DND-41 (cell line): ENCODE measurements around the gene CHN2.

ENCODE experiments used
- ATAC-seq: fragments of 200-7000 bp; cut with Tn5 transposase; 3 replicates; pipeline ENCODE4 v1.9.1; 2021; ENCODE audit warnings: low read depth; ENCODE audit not compliant: insufficient read depth
- DNase-seq: peaks from one replicate; pipeline ENCODE4 v3.0.0-alpha.2; 2020
- H2AFZ ChIP-seq: 2 replicates; pipeline ENCODE4 v1.6.0; 2012; ENCODE audit warnings: low read depth, low read length
- H3K27ac ChIP-seq: 2 replicates; pipeline ENCODE4 v1.5.1; 2012; ENCODE audit warnings: low read length, inconsistent platforms
- H3K27me3 ChIP-seq: fragments of 200-600 bp; sonication (generic); 2 replicates; pipeline ENCODE4 v1.6.0; 2012; ENCODE audit warnings: low read length, mild to moderate bottlenecking, inconsistent platforms; ENCODE audit not compliant: insufficient read depth, poor library complexity
- H3K36me3 ChIP-seq: 2 replicates; pipeline ENCODE4 v1.5.1; 2012; ENCODE audit warnings: low read length, inconsistent platforms; ENCODE audit not compliant: insufficient read depth
- H3K4me1 ChIP-seq: 2 replicates; pipeline ENCODE4 v1.5.1; 2012; ENCODE audit warnings: mild to moderate bottlenecking, low read length; ENCODE audit not compliant: insufficient read depth
- H3K4me2 ChIP-seq: 2 replicates; pipeline ENCODE4 v1.6.0; 2012; ENCODE audit warnings: mild to moderate bottlenecking, moderate library complexity, low read length, inconsistent platforms; ENCODE audit not compliant: insufficient read depth
- H3K4me3 ChIP-seq, 2 experiments: fragments of 200-600 bp in 1 of 2; shearing (Covaris generic) in 1 of 2; 2 replicates each; pipeline ENCODE4 v1.5.1; 2012 to 2016; ENCODE audit warnings: inconsistent platforms in 2 of 2, low read length in 2 of 2, mild to moderate bottlenecking in 2 of 2, low read depth in 1 of 2, moderate library complexity in 1 of 2
- H3K79me2 ChIP-seq: 2 replicates; pipeline ENCODE4 v1.6.0; 2012; ENCODE audit warnings: low read length, inconsistent platforms; ENCODE audit not compliant: insufficient read depth
- H3K9ac ChIP-seq: 2 replicates; pipeline ENCODE4 v1.6.0; 2012; ENCODE audit warnings: low read depth, mild to moderate bottlenecking, inconsistent platforms, low read length, moderate library complexity
- H3K9me3 ChIP-seq: 2 replicates; pipeline ENCODE4 v1.5.1; 2012; ENCODE audit warnings: low read length, moderate library complexity, mild to moderate bottlenecking, inconsistent platforms; ENCODE audit not compliant: insufficient read depth, severe bottlenecking
- H4K20me1 ChIP-seq: 2 replicates; pipeline ENCODE4 v1.6.0; 2012; ENCODE audit warnings: low read length; ENCODE audit not compliant: insufficient read depth
- EZH2 ChIP-seq: IDR thresholded peaks from 3 replicates; pipeline ENCODE4 v1.6.1; 2012; ENCODE audit warnings: borderline replicate concordance, low read depth, mild to moderate bottlenecking, moderate library complexity, low read length, inconsistent platforms; ENCODE audit not compliant: severe bottlenecking
- TF ChIP-seq, protein P1 (sequence below): IDR thresholded peaks from 2 replicates; pipeline ENCODE4 v1.5.1; 2012; ENCODE audit warnings: borderline replicate concordance, low read length, moderate library complexity, mild to moderate bottlenecking; ENCODE audit not compliant: poor library complexity, severe bottlenecking; ENCODE audit errors: extremely low read depth

The CHN2 gene

DNA sequence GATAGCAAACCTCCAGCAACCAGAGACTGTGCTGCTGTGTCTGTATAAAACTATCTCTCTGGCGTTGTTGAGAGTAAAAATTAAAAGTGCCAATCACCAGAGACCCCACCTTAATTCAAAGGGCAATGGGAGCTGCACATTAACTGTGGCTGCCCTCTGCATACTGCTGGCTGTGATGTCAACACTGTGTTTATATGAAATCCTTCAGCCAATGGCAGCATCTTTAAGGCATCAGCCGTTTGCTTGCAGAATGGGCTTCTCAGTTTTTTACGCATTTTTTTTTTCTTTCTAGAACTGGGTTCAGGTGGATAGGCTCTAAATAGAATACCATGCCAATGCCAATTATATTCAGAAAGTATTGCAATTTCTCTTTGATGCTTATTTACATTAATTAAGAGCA lies 47.7 kb downstream of the CHN2 start:
- Histone ChIP-seq H3K4me3 (no peak overlapping the region), H4K20me1 (no peaks in the 10 kb centered on the region), H3K27ac (no peak overlapping the region), H3K9ac (no peak overlapping the region), H3K27me3 (no peaks in the 10 kb centered on the region), H3K4me1 (no peaks in the 10 kb centered on the region), H2AFZ (no peak overlapping the region), H3K79me2 (no peaks in the 10 kb centered on the region), H3K9me3 (no peaks in the 10 kb centered on the region), H3K36me3 (no peaks in the 10 kb centered on the region), H3K4me2 (no peak overlapping the region)
- DNase-seq, result no peak
- ATAC-seq, result no peak
- no peak for TF ChIP-seq EZH2
- TF ChIP-seq, protein P1, sequence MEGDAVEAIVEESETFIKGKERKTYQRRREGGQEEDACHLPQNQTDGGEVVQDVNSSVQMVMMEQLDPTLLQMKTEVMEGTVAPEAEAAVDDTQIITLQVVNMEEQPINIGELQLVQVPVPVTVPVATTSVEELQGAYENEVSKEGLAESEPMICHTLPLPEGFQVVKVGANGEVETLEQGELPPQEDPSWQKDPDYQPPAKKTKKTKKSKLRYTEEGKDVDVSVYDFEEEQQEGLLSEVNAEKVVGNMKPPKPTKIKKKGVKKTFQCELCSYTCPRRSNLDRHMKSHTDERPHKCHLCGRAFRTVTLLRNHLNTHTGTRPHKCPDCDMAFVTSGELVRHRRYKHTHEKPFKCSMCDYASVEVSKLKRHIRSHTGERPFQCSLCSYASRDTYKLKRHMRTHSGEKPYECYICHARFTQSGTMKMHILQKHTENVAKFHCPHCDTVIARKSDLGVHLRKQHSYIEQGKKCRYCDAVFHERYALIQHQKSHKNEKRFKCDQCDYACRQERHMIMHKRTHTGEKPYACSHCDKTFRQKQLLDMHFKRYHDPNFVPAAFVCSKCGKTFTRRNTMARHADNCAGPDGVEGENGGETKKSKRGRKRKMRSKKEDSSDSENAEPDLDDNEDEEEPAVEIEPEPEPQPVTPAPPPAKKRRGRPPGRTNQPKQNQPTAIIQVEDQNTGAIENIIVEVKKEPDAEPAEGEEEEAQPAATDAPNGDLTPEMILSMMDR, result no peak

GRCh38 chr7:29243910-29244655 lies 49.5 kb downstream of the CHN2 start:
- ATAC-seq (no peak), DNase-seq (no peak)
- Histone ChIP-seq H3K4me1 (no peaks in the 10 kb centered on the region), H3K4me3 (no peak overlapping the region), H3K9me3 (no peaks in the 10 kb centered on the region), H3K9ac (no peak overlapping the region), H3K4me2 (no peak overlapping the region), H3K27me3 (no peaks in the 10 kb centered on the region), H4K20me1 (no peaks in the 10 kb centered on the region; the same call in 1 of the 2 replicates), H3K36me3 (no peaks in the 10 kb centered on the region; the same call in 1 of the 2 replicates), H3K79me2 (no peaks in the 10 kb centered on the region), H2AFZ (no peak overlapping the region), H3K27ac (no peak overlapping the region)
- TF ChIP-seq, protein P1, result peak; percentile 26
- no peak for TF ChIP-seq EZH2

GRCh38 chr7:29247224-29247962 lies 52.8 kb downstream of the CHN2 start:
- Histone ChIP-seq H3K4me1 (no peaks in the 10 kb centered on the region), H3K79me2 (no peaks in the 10 kb centered on the region), H3K9ac (no peak overlapping the region), H3K27ac (no peak overlapping the region), H3K4me2 (no peak overlapping the region), H3K27me3 (no peaks in the 10 kb centered on the region), H3K9me3 (no peaks in the 10 kb centered on the region), H4K20me1 (no peaks in the 10 kb centered on the region; the same call in 1 of the 2 replicates), H3K36me3 (no peaks in the 10 kb centered on the region; the same call in 1 of the 2 replicates), H3K4me3 (no peak overlapping the region), H2AFZ (no peak overlapping the region)
- ATAC-seq, result no peak
- TF ChIP-seq, protein P1, result no peak
- TF ChIP-seq EZH2, result no peak
- DNase-seq, result no peak
